Omental fat pad (tissue), 4 donors: ENCODE results near the gene ACAP1. TPM values are rescaled to one million over a fixed set of nuclear protein-coding genes. Genes with fewer than 3 reads are reported as not detected.

Experiments used
- ATAC-seq: fragments of 150-250 bp; one replicate; pipeline ENCODE4 v1.9.1; 2016; ENCODE audit warnings: mild to moderate bottlenecking, moderate library complexity; ENCODE audit not compliant: low FRiP score
- DNase-seq: peaks from one replicate; pipeline ENCODE4 v3.0.0-alpha.2; 2019; ENCODE audit warnings: low spot score
- small RNA-seq: library from RNA; depleted of rRNA; stranded (forward); fragments of <200 nt; gene quantifications from one replicate; pipeline ENCODE3, GENCODE V24; 2016
- total RNA-seq, 4 donors: library from RNA; depleted of rRNA; stranded (reverse); fragments of >200 nt; gene quantifications; one replicate each; pipeline ENCODE4 v1.1.0, GENCODE V29; 2016
- TF ChIP-seq, protein P1 (sequence below), 3 donors: fragments of 450-650 bp; IDR thresholded peaks; one replicate each; pipeline ENCODE4 v1.5.1; 2016 to 2017; ENCODE audit warnings: antibody characterized with exemption in 3 of 3, mild to moderate bottlenecking in 3 of 3, moderate library complexity in 2 of 3

ACAP1 gene
- total RNA-seq, 4 donors from 2014 or later: 3.3 to 13.1 (median 8.1) TPM

DNA sequence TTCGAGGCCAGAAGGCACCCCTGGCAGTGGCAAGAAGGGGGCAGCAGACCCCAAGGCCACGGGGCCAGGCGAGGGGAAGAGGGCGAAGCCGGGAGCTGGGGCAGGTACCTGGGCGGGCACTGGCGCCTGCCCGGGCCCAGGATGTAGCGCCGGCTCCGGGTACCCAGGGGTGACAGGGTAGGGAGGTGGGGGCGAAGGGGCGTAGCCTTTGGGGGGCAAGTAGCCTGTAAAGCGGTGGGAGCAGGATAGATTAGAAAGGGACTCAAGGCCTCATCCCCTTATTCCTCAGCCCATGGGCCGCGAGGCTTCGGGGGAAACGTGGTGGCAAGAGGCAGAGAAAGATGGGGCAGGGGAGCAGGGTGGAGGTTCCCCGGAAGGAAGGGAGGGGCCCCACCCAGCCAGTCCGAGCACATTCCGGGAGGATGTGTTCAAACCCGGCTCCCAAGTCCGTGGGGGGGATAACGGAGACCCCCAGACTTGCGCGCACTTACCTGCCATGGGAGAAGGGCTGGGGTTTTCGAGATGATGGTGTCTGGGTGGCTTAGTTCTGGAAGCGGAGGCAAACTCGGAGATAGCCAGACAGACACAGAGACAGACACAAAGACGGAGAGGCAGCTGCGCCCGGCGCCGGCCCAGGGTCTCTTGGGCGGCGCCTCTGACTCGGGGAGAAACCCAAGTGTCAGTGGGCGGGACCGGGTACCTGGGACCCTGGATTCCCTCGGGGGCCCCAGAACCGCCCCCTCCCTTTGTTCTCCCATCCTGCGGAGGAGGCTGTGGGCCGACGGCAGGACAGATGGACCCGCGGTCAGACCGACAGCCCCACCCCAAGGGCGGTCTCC, 57.5 kb downstream of the ACAP1 start:
- DNase-seq: no peak
- ATAC-seq: peak; percentile 35

GRCh38 chr17:7394452-7395191, 58.3 kb downstream of the ACAP1 start, which contains the start of gene PLSCR3:
PLSCR3 (minus strand) TSS chr17:7394525; CDS start chr17:7394110, 415 bp downstream.
- peak; percentile 89 for ATAC-seq

More for the DNA sequence above, 57.5 kb downstream of the ACAP1 start:
- TF ChIP-seq, protein P1, sequence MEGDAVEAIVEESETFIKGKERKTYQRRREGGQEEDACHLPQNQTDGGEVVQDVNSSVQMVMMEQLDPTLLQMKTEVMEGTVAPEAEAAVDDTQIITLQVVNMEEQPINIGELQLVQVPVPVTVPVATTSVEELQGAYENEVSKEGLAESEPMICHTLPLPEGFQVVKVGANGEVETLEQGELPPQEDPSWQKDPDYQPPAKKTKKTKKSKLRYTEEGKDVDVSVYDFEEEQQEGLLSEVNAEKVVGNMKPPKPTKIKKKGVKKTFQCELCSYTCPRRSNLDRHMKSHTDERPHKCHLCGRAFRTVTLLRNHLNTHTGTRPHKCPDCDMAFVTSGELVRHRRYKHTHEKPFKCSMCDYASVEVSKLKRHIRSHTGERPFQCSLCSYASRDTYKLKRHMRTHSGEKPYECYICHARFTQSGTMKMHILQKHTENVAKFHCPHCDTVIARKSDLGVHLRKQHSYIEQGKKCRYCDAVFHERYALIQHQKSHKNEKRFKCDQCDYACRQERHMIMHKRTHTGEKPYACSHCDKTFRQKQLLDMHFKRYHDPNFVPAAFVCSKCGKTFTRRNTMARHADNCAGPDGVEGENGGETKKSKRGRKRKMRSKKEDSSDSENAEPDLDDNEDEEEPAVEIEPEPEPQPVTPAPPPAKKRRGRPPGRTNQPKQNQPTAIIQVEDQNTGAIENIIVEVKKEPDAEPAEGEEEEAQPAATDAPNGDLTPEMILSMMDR (IDR thresholded peaks at IDR 0.05): no peak

GRCh38 chr17:7396147-7396546, 59.8 kb downstream of the ACAP1 start:
- TF ChIP-seq, protein P1 (IDR thresholded peaks at IDR 0.05): no peak
- ATAC-seq (no peak), DNase-seq (no peak)

More at GRCh38 chr17:7394452-7395191, 58.3 kb downstream of the ACAP1 start, which contains the start of gene PLSCR3:
- no peak for DNase-seq
- TF ChIP-seq, protein P1 (IDR thresholded peaks at IDR 0.05): no peak

DNA sequence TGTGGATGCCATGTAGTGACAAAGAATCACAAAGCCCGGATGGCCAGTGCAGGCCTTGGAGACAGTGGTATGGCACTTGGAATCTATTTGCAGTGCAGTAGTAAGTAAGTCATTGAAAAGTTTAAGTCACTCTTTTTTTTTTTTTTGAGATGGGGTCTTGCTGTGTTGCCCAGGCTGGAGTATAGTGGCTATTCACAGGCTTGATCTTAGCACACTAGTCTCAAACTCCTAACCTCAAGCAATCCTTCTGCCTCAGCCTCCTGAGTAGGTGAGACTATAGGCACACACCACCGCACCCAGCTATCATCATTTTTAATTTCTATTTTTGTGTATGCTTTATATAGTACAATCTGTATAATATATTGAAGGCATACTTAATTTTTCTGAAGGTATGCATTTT, 62.3 kb downstream of the ACAP1 start:
- no peak for DNase-seq
- TF ChIP-seq, protein P1 (IDR thresholded peaks at IDR 0.05): no peak
- no peak for ATAC-seq

Small RNA genes lying within 50 kb of the gene (small RNA-seq; reads per million reads assigned to genes)
- gene AC026954.2: not detected

Other genes starting within 250 kb of the ACAP1 start
- gene ASGR2, start 221.7 kb upstream of the ACAP1 start, total RNA-seq: 1 to 10 TPM in 2 of 4 donors, under 1 TPM in 1, not detected in 1; 0.84 to 3.1 (median 1.6) TPM
- 1 to 10 TPM in 3 of 4 donors, under 1 TPM in 1; 0.56 to 2.5 (median 1.4) TPM for gene ASGR1, start 157.2 kb upstream of the ACAP1 start, total RNA-seq
- gene DLG4, start 116.7 kb upstream of the ACAP1 start, total RNA-seq: 10 to 100 TPM in 3 of 4 donors, 1 to 10 TPM in 1; 8.7 to 12.5 (median 11.6) TPM
- 100 to 1,000 TPM; 677 to 996 (median 722) TPM for gene ACADVL, start 116.6 kb upstream of the ACAP1 start, total RNA-seq
- gene DVL2, start 102.0 kb upstream of the ACAP1 start, total RNA-seq: 10 to 100 TPM; 22.7 to 41.6 (median 23.6) TPM
- gene PHF23, start 97.1 kb upstream of the ACAP1 start, total RNA-seq: 10 to 100 TPM; 22.1 to 43.8 (median 28.9) TPM
- gene GABARAP, start 94.1 kb upstream of the ACAP1 start, total RNA-seq: 100 to 1,000 TPM; 316 to 526 (median 376) TPM
- 10 to 100 TPM; 47.9 to 66.2 (median 61.8) TPM for gene CTDNEP1, start 84.8 kb upstream of the ACAP1 start, total RNA-seq
- 10 to 100 TPM; 25.9 to 34.5 (median 30.1) TPM for gene ELP5, start 84.3 kb upstream of the ACAP1 start, total RNA-seq
- 1 to 10 TPM; 3.0 to 9.0 (median 7.4) TPM for gene CLDN7, start 74.1 kb upstream of the ACAP1 start, total RNA-seq
- 10 to 100 TPM in 3 of 4 donors, 1 to 10 TPM in 1; 8.9 to 29.2 (median 12.1) TPM for gene SLC2A4, start 54.8 kb upstream of the ACAP1 start, total RNA-seq
- gene YBX2, start 41.9 kb upstream of the ACAP1 start, total RNA-seq: 1 to 10 TPM in 3 of 4 donors, under 1 TPM in 1; 0.65 to 3.3 (median 1.5) TPM
- gene EIF5A, start 28.9 kb upstream of the ACAP1 start, total RNA-seq: 100 to 1,000 TPM; 127 to 408 (median 282) TPM
- 10 to 100 TPM; 49.6 to 91.3 (median 75.9) TPM for gene GPS2, start 21.2 kb upstream of the ACAP1 start, total RNA-seq
- gene NEURL4, start 7.2 kb upstream of the ACAP1 start, total RNA-seq: 10 to 100 TPM; 10.4 to 16.1 (median 11.5) TPM
- 1 to 10 TPM; 6.7 to 9.9 (median 8.4) TPM for gene KCTD11, start 15.6 kb downstream of the ACAP1 start, total RNA-seq
- not detected for gene TMEM95, start 18.6 kb downstream of the ACAP1 start, total RNA-seq
- 10 to 100 TPM in 1 of 4 donors, 1 to 10 TPM in 2, under 1 TPM in 1; 0.95 to 13.5 (median 5.2) TPM for gene TNK1, start 44.6 kb downstream of the ACAP1 start, total RNA-seq
- gene PLSCR3, start 58.0 kb downstream of the ACAP1 start, total RNA-seq: 10 to 100 TPM; 11.1 to 16.9 (median 16.6) TPM
- gene TMEM256, start 67.6 kb downstream of the ACAP1 start, total RNA-seq: 10 to 100 TPM; 45.8 to 98.2 (median 83.2) TPM
- 1 to 10 TPM; 6.1 to 8.8 (median 8.1) TPM for gene NLGN2, start 71.3 kb downstream of the ACAP1 start, total RNA-seq
- not detected for gene SPEM1, start 83.8 kb downstream of the ACAP1 start, total RNA-seq
- gene SPEM2, start 89.1 kb downstream of the ACAP1 start, total RNA-seq: not detected
- gene SPEM3, start 92.3 kb downstream of the ACAP1 start, total RNA-seq: not detected
- 1 to 10 TPM; 4.7 to 8.4 (median 5.1) TPM for gene TMEM102, start 98.9 kb downstream of the ACAP1 start, total RNA-seq
- 1 to 10 TPM in 3 of 4 donors, under 1 TPM in 1; 0.72 to 1.9 (median 1.7) TPM for gene FGF11, start 103.0 kb downstream of the ACAP1 start, total RNA-seq
- gene CHRNB1, start 108.5 kb downstream of the ACAP1 start, total RNA-seq: 10 to 100 TPM in 1 of 4 donors, 1 to 10 TPM in 3; 3.0 to 10.9 (median 7.4) TPM
- gene ZBTB4, start 143.1 kb downstream of the ACAP1 start, total RNA-seq: 10 to 100 TPM; 27.5 to 57.9 (median 38.5) TPM
- not detected for gene SLC35G6, start 144.9 kb downstream of the ACAP1 start, total RNA-seq
- gene POLR2A, start 147.8 kb downstream of the ACAP1 start, total RNA-seq: 10 to 100 TPM; 57.1 to 99.2 (median 77.1) TPM
- 10 to 100 TPM; 29.2 to 64.5 (median 41.5) TPM for gene TNFSF12, start 212.5 kb downstream of the ACAP1 start, total RNA-seq
- 10 to 100 TPM; 24.5 to 70.9 (median 48.3) TPM for gene TNFSF13, start 222.2 kb downstream of the ACAP1 start, total RNA-seq
- gene SENP3, start 225.4 kb downstream of the ACAP1 start, total RNA-seq: 10 to 100 TPM; 48.9 to 66.7 (median 59.0) TPM
- gene CD68, start 243.1 kb downstream of the ACAP1 start, total RNA-seq: 100 to 1,000 TPM in 3 of 4 donors, 10 to 100 TPM in 1; 99.1 to 321 (median 191) TPM
- 100 to 1,000 TPM in 3 of 4 donors, 10 to 100 TPM in 1; 86.5 to 144 (median 122) TPM for gene MPDU1, start 247.3 kb downstream of the ACAP1 start, total RNA-seq